GM23338 (cell line): Measurements from ENCODE around the gene B4GALT5. TPM values are rescaled to one million over a fixed set of nuclear protein-coding genes. Genes with fewer than 3 reads are reported as not detected.

Source experiments
- ATAC-seq: fragments of 200-7000 bp; cut with Tn5 transposase; 3 replicates; pipeline ENCODE4 v1.9.1; 2020
- DNase-seq: peaks from one replicate; pipeline ENCODE4 v3.0.0-alpha.2; 2015; ENCODE audit warnings: low spot score
- H2AFZ ChIP-seq: fragments of 200-600 bp; sonication (generic); 2 replicates; pipeline ENCODE4 v1.8.0; 2016; ENCODE audit warnings: antibody characterized with exemption, mild to moderate bottlenecking, moderate library complexity
- H3F3A ChIP-seq: fragments of 200-600 bp; sonication (generic); replicated peaks from 2 replicates; pipeline ENCODE4 v1.8.0; 2017; ENCODE audit warnings: antibody characterized with exemption, mixed run types, low read depth
- H3K27ac ChIP-seq: fragments of 200-600 bp; sonication (generic); 2 replicates; pipeline ENCODE4 v1.6.1; 2016; ENCODE audit warnings: low read depth
- H3K27me3 ChIP-seq: fragments of 200-600 bp; sonication (generic); 2 replicates; pipeline ENCODE4 v1.8.0; 2016; ENCODE audit warnings: mild to moderate bottlenecking, mixed run types, moderate library complexity; ENCODE audit not compliant: insufficient read depth
- H3K36me3 ChIP-seq: fragments of 200-600 bp; sonication (generic); 2 replicates; pipeline ENCODE4 v1.8.0; 2016; ENCODE audit warnings: mild to moderate bottlenecking; ENCODE audit not compliant: insufficient read depth
- H3K4me1 ChIP-seq: fragments of 200-600 bp; sonication (generic); 2 replicates; pipeline ENCODE4 v1.8.0; 2016; ENCODE audit warnings: mild to moderate bottlenecking, moderate library complexity; ENCODE audit not compliant: insufficient read depth
- H3K4me2 ChIP-seq: fragments of 200-600 bp; sonication (generic); 2 replicates; pipeline ENCODE4 v1.7.1; 2017; ENCODE audit warnings: mixed run types
- H3K4me3 ChIP-seq: fragments of 200-600 bp; sonication (generic); 2 replicates; pipeline ENCODE4 v1.6.1; 2016; ENCODE audit warnings: mixed run types
- H3K79me2 ChIP-seq: fragments of 200-600 bp; sonication (generic); replicated peaks from 2 replicates; pipeline ENCODE4 v1.8.0; 2017; ENCODE audit warnings: mild to moderate bottlenecking; ENCODE audit not compliant: insufficient read depth
- H3K9me2 ChIP-seq: fragments of 200-600 bp; sonication (generic); 2 replicates; pipeline ENCODE4 v1.8.0; 2017; ENCODE audit not compliant: insufficient read depth
- H4K20me1 ChIP-seq: fragments of 200-600 bp; sonication (generic); replicated peaks from 2 replicates; pipeline ENCODE4 v1.8.0; 2017; ENCODE audit warnings: mild to moderate bottlenecking; ENCODE audit not compliant: insufficient read depth
- H3K27ac Mint-ChIP-seq: 2 replicates; pipeline ENCODE4 v1.8.0; 2020; ENCODE audit warnings: inconsistent platforms, mild to moderate bottlenecking, moderate library complexity, mixed read lengths
- H3K27me3 Mint-ChIP-seq: 3 replicates; pipeline ENCODE4 v1.8.0; 2022; ENCODE audit warnings: low read depth, mild to moderate bottlenecking, moderate library complexity, mixed read lengths, inconsistent platforms; ENCODE audit not compliant: insufficient read depth, poor library complexity
- H3K36me3 Mint-ChIP-seq: 3 replicates; pipeline ENCODE4 v1.8.0; 2021; ENCODE audit warnings: low read depth, mild to moderate bottlenecking, inconsistent platforms, moderate library complexity, mixed read lengths
- H3K4me1 Mint-ChIP-seq: 3 replicates; pipeline ENCODE4 v1.8.0; 2020; ENCODE audit warnings: mild to moderate bottlenecking, inconsistent platforms, mixed read lengths
- H3K4me3 Mint-ChIP-seq: 3 replicates; pipeline ENCODE4 v1.8.0; 2021; ENCODE audit warnings: moderate library complexity, mild to moderate bottlenecking, inconsistent platforms, mixed read lengths
- H3K9me3 Mint-ChIP-seq: 3 replicates; pipeline ENCODE4 v1.8.0; 2020; ENCODE audit warnings: moderate library complexity, mild to moderate bottlenecking, inconsistent platforms, mixed read lengths
- EZH2 ChIP-seq: fragments of 200-600 bp; sonication (generic); IDR thresholded peaks from one replicate; pipeline ENCODE4 v1.8.0; 2017; ENCODE audit warnings: antibody characterized with exemption, mild to moderate bottlenecking, low read depth; ENCODE audit not compliant: unreplicated experiment
- EZH2phosphoT487 ChIP-seq: fragments of 200-600 bp; sonication (generic); IDR thresholded peaks from one replicate; pipeline ENCODE4 v1.8.1; 2018; ENCODE audit warnings: antibody characterized with exemption; ENCODE audit not compliant: unreplicated experiment
- JUNB ChIP-seq: IDR thresholded peaks from one replicate; pipeline ENCODE4 v1.6.1; 2016; ENCODE audit warnings: antibody characterized with exemption; ENCODE audit not compliant: unreplicated experiment
- NANOG ChIP-seq: IDR thresholded peaks from 2 replicates; pipeline ENCODE4 v1.6.1; 2016; ENCODE audit warnings: antibody characterized with exemption, borderline replicate concordance
- POLR2AphosphoS5 ChIP-seq: IDR thresholded peaks from 2 replicates; pipeline ENCODE4 v1.6.1; 2016; ENCODE audit warnings: antibody characterized with exemption, low read depth
- STAT1 ChIP-seq: IDR thresholded peaks from one replicate; pipeline ENCODE4 v1.6.1; 2016; ENCODE audit warnings: antibody characterized with exemption; ENCODE audit not compliant: unreplicated experiment
- ZNF114 ChIP-seq: fragments of 250-450 bp; sonication (Bioruptor Pico); IDR thresholded peaks from 2 replicates; pipeline ENCODE4 v1.5.0; 2020; ENCODE audit warnings: mild to moderate bottlenecking, moderate library complexity
- ZNF331 ChIP-seq: fragments of 250-450 bp; sonication (Bioruptor Pico); IDR thresholded peaks from 2 replicates; pipeline ENCODE4 v1.5.0; 2020; ENCODE audit warnings: low read depth, mild to moderate bottlenecking, moderate library complexity
- polyA plus RNA-seq: library from polyadenylated mRNA; unstranded; fragments of >200 nt; fragmentation: Nextera tagmentation; extraction: Ambion mirVana; gene quantifications from 2 replicates; pipeline ENCODE4 v1.2.1, GENCODE V29; 2016
- total RNA-seq: library from RNA; depleted of rRNA; stranded (reverse); fragments of >200 nt; shearing (Covaris generic); gene quantifications from 2 replicates; pipeline ENCODE4 v1.2.3, GENCODE V29; 2014
- TF ChIP-seq, protein P1 (sequence below): IDR thresholded peaks from 2 replicates; pipeline ENCODE4 v1.6.1; 2016; ENCODE audit warnings: antibody characterized with exemption
- TF ChIP-seq, protein P2 (sequence below): fragments of 250-450 bp; sonication (Bioruptor Pico); IDR thresholded peaks from 2 replicates; pipeline ENCODE4 v1.5.0; 2020; ENCODE audit warnings: mild to moderate bottlenecking, moderate library complexity
- TF ChIP-seq, protein P3 (sequence below): IDR thresholded peaks from one replicate; pipeline ENCODE4 v1.6.1; 2018; ENCODE audit warnings: antibody characterized with exemption; ENCODE audit not compliant: unreplicated experiment

B4GALT5 gene
- total and polyA plus RNA-seq, 2 experiments from 2014 or later: 19.1 to 50.3 TPM

DNA sequence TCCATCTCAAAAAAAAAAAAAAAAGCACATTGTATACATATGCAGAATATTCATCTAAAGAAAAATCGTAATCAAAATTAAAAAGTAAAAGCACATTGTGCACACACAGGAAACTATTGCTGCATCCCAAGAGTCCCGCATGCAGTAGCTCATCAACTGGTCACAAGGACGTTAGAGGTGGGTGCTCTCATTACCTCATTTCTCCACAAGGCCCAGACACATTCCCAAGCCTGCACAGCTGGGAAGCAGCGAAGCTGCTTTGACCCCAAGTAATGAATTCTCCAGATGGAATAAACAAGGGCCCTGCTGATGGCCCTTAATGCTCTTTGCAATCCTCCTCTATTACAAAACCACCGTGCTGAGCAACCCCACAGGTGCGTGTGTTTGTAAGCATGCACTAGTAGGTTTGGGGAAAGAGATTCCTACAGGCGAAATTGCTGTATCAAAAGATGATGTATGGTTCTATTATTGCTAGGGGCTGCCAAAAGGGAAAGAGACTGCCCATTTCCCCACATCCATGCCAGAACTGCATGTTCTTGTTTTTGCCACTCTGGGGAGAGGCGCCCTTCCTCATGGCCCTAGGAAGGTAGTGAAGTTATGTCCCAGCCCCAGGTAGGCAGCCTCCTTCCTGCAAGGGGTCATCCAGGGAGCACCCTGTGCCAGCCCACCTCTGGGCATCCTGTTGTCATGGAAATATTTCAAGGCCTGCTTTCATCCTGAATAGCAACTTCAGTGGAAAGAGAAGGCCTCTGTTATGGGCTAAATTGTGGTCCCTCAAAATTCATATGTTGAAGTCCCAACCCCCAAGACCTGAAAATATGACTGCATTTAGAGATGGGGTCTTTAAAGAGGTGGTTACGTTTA lies 111.1 kb downstream of the B4GALT5 start (continued):
- TF ChIP-seq, protein P1, sequence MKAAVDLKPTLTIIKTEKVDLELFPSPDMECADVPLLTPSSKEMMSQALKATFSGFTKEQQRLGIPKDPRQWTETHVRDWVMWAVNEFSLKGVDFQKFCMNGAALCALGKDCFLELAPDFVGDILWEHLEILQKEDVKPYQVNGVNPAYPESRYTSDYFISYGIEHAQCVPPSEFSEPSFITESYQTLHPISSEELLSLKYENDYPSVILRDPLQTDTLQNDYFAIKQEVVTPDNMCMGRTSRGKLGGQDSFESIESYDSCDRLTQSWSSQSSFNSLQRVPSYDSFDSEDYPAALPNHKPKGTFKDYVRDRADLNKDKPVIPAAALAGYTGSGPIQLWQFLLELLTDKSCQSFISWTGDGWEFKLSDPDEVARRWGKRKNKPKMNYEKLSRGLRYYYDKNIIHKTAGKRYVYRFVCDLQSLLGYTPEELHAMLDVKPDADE: no peak
- no peak for TF ChIP-seq STAT1
- TF ChIP-seq ZNF114 (CRISPR knock-in tag): no peak
- no peak for TF ChIP-seq ZNF331 (CRISPR knock-in tag)
- TF ChIP-seq EZH2phosphoT487: no peak
- no peak for TF ChIP-seq EZH2
- no peak for TF ChIP-seq POLR2AphosphoS5
- TF ChIP-seq NANOG: no peak
- TF ChIP-seq JUNB: no peak

DNA sequence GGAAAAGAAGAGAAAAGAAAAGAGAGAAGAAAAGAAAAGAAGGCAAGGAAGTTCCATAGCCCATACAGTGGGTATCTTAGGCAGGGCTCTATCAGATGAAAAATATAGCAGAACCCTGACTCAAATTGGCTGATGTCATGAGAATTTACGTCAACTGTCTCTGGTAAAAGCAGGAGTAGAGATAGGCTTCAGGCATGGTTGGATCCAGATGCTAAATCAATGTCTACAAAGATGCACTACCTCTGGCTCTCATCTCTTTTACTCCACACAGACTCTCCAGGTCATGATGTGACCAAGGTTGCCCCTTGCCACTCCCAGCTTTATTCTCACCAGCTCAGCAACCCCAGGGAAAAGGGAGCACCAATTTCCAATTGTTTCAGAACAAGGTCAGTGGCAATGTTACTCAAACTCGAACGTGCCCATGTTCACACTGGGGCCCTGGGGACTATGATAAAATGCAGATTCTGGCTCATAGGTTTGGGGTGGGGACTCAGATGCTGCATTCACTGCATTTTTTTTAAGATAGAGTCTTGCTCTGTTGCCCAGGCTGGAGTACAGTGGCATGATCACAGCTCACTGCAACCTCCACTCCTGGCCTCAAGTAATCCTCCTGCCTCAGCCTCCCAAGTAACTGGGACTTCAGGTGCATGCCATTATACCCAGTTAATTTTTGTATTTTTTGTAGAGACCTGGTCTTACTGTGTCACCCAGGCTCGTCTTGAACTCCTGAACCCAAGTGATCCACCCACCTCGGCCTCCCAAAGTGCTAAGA lies 112.3 kb downstream of the B4GALT5 start:
- no peak overlapping the region for H3K27ac ChIP-seq
- no peaks in the 10 kb centered on the region for H3K27me3 ChIP-seq
- ATAC-seq: no peak
- H3K9me2 ChIP-seq: no peaks in the 10 kb centered on the region
- Mint-ChIP-seq H3K27ac (no peak overlapping the region), H3K36me3 (no peaks in the 10 kb centered on the region), H3K4me3 (no peak overlapping the region), H3K27me3 (peaks cover 6% of the 10 kb centered on the region), H3K4me1 (no peaks in the 10 kb centered on the region), H3K9me3 (no peaks in the 10 kb centered on the region)
- H3F3A ChIP-seq: no peaks in the 10 kb centered on the region
- DNase-seq: no peak
- no peaks in the 10 kb centered on the region for H3K36me3 ChIP-seq
- no peaks in the 10 kb centered on the region for H3K79me2 ChIP-seq
- no peak overlapping the region for H3K4me2 ChIP-seq
- no peak overlapping the region for H2AFZ ChIP-seq
- H3K4me3 ChIP-seq: no peak overlapping the region
- no peaks in the 10 kb centered on the region for H4K20me1 ChIP-seq
- H3K4me1 ChIP-seq: no peaks in the 10 kb centered on the region
- TF ChIP-seq, protein P2, sequence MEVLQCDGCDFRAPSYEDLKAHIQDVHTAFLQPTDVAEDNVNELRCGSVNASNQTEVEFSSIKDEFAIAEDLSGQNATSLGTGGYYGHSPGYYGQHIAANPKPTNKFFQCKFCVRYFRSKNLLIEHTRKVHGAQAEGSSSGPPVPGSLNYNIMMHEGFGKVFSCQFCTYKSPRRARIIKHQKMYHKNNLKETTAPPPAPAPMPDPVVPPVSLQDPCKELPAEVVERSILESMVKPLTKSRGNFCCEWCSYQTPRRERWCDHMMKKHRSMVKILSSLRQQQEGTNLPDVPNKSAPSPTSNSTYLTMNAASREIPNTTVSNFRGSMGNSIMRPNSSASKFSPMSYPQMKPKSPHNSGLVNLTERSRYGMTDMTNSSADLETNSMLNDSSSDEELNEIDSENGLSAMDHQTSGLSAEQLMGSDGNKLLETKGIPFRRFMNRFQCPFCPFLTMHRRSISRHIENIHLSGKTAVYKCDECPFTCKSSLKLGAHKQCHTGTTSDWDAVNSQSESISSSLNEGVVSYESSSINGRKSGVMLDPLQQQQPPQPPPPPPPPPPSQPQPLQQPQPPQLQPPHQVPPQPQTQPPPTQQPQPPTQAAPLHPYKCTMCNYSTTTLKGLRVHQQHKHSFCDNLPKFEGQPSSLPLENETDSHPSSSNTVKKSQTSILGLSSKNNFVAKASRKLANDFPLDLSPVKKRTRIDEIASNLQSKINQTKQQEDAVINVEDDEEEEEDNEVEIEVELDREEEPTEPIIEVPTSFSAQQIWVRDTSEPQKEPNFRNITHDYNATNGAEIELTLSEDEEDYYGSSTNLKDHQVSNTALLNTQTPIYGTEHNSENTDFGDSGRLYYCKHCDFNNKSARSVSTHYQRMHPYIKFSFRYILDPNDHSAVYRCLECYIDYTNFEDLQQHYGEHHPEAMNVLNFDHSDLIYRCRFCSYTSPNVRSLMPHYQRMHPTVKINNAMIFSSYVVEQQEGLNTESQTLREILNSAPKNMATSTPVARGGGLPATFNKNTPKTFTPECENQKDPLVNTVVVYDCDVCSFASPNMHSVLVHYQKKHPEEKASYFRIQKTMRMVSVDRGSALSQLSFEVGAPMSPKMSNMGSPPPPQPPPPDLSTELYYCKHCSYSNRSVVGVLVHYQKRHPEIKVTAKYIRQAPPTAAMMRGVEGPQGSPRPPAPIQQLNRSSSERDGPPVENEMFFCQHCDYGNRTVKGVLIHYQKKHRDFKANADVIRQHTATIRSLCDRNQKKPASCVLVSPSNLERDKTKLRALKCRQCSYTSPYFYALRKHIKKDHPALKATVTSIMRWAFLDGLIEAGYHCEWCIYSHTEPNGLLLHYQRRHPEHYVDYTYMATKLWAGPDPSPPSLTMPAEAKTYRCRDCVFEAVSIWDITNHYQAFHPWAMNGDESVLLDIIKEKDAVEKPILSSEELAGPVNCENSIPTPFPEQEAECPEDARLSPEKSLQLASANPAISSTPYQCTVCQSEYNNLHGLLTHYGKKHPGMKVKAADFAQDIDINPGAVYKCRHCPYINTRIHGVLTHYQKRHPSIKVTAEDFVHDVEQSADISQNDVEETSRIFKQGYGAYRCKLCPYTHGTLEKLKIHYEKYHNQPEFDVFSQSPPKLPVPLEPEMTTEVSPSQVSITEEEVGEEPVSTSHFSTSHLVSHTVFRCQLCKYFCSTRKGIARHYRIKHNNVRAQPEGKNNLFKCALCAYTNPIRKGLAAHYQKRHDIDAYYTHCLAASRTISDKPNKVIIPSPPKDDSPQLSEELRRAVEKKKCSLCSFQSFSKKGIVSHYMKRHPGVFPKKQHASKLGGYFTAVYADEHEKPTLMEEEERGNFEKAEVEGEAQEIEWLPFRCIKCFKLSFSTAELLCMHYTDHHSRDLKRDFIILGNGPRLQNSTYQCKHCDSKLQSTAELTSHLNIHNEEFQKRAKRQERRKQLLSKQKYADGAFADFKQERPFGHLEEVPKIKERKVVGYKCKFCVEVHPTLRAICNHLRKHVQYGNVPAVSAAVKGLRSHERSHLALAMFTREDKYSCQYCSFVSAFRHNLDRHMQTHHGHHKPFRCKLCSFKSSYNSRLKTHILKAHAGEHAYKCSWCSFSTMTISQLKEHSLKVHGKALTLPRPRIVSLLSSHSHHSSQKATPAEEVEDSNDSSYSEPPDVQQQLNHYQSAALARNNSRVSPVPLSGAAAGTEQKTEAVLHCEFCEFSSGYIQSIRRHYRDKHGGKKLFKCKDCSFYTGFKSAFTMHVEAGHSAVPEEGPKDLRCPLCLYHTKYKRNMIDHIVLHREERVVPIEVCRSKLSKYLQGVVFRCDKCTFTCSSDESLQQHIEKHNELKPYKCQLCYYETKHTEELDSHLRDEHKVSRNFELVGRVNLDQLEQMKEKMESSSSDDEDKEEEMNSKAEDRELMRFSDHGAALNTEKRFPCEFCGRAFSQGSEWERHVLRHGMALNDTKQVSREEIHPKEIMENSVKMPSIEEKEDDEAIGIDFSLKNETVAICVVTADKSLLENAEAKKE: no peak
- no peak for TF ChIP-seq NANOG
- TF ChIP-seq, protein P3, sequence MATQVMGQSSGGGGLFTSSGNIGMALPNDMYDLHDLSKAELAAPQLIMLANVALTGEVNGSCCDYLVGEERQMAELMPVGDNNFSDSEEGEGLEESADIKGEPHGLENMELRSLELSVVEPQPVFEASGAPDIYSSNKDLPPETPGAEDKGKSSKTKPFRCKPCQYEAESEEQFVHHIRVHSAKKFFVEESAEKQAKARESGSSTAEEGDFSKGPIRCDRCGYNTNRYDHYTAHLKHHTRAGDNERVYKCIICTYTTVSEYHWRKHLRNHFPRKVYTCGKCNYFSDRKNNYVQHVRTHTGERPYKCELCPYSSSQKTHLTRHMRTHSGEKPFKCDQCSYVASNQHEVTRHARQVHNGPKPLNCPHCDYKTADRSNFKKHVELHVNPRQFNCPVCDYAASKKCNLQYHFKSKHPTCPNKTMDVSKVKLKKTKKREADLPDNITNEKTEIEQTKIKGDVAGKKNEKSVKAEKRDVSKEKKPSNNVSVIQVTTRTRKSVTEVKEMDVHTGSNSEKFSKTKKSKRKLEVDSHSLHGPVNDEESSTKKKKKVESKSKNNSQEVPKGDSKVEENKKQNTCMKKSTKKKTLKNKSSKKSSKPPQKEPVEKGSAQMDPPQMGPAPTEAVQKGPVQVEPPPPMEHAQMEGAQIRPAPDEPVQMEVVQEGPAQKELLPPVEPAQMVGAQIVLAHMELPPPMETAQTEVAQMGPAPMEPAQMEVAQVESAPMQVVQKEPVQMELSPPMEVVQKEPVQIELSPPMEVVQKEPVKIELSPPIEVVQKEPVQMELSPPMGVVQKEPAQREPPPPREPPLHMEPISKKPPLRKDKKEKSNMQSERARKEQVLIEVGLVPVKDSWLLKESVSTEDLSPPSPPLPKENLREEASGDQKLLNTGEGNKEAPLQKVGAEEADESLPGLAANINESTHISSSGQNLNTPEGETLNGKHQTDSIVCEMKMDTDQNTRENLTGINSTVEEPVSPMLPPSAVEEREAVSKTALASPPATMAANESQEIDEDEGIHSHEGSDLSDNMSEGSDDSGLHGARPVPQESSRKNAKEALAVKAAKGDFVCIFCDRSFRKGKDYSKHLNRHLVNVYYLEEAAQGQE: no peak
